GM18526 (cell line): Measurements from ENCODE around the gene SCML1.

Experiments used
- POLR2A ChIP-seq: IDR thresholded peaks from 3 replicates; pipeline ENCODE4 v1.6.1; 2011; ENCODE audit not compliant: insufficient read length; ENCODE audit errors: extremely low read depth

The SCML1 gene

DNA sequence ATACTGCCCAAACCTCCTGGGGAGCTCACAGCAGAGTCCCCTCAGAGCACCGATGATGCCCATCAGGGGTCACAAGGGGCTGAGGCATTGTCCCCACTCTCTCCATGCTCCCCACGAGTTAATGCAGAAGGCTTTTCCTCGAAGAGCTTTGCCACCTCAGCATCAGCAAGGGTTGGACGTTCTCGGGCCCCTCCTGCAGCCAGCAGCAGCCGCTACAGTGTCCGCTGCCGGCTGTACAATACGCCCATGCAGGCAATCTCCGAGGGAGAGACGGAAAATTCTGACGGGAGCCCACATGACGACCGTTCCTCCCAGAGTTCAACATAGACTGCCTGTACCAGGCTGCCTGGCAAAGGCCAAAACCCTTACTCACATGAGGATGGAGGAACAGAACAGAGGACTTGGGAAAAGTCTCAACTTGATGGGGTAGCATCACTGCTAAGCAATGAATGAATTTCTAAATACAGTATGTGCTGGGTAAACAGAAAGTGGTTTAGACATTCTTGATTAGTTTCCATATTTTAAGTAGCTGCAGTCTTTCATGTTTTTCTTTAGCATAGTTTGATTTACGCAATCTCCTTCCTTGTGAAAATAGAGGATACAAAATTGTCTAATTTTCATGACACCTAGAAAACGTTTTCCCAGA, 5.0 kb upstream of the SCML1 start:
- no peak for TF ChIP-seq POLR2A

DNA sequence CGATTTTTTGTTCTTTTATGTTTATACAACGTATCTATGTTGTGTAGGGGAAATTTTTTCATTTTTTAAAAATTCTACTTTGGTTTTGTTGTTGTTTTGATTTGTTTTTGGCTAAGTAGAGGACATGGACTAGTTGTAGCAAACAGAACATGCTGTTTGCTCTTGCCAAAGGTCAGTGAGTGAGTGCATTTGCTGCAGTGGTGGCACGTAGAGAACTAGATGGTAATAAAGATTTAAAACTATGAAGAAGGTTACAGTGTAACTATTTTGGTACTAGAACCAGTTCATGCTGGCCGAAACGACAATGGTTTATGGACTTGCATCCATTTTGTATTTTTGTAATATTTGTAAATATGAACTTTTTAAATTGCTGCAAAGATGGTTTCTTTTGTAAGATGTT, 1.9 kb upstream of the SCML1 start:
- TF ChIP-seq POLR2A, result no peak

DNA sequence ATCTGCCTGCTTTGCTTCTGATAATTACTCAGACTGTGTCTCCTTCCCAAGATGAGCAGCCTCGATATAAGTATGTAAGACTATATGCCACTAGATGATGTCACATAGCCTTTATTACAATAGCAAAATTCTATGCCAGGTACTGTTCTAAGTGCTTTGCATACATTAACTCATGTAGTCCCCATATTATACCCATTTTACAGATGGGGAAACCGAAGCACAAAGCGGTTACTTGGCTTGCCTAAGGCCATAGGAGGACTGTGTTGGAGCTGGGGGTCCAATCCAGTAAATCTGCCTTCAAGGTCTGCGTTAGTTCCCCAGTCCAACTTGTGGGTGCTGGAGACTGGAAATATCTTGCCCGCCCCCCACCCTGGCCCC, 826 bp upstream of the SCML1 start:
- TF ChIP-seq POLR2A, result no peak

DNA sequence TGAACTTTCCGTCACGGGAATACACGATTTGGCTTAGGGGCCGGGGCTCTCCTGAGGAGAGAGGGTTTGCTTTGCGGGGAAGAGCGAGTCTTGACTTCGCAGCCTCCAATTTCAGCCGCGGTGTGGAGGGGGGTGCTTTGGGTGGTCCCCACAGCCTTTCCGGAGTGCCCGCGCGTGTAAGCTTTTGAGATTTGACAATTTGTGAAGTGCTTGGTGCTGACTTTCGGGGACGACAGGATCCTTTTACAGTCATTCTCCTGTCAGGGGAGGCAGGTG, 355 bp downstream of the SCML1 start:
- TF ChIP-seq POLR2A, result no peak

DNA sequence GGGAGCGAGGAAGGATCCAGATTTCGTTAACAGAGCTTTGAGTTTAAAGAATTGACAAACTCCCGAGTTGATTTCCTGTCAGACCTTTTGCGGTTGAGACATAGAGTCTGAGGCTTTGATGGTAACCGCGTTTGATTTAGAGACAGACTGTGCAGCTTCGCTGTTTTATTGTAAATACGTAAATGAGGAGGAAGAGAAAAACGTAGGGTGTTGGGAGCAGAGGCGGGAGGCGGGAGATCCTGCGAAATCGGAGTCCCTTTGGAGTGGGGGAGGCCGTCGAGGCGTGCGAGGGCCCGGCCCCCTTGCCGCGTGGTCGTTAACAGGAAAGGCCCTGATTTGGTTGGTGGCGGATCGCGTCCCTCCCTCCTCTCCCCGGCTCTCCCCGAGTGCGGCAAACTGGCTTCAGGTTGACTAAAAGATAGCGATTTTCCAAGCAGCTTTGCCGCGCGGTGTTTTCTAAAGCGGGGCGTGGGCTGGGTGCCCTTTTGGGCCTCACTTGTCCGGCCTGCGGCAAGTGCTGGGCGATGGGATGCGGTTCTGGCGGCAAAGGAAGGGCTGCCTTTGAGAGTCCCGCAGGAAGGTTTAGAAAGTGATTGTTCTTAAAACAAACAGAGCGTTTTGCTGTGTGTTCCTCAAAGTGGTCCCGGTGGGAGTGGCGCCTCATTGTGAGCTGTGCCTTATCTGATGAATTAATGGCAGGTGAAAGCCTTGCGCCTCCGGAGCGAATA, 857 bp downstream of the SCML1 start:
- TF ChIP-seq POLR2A, result no peak

DNA sequence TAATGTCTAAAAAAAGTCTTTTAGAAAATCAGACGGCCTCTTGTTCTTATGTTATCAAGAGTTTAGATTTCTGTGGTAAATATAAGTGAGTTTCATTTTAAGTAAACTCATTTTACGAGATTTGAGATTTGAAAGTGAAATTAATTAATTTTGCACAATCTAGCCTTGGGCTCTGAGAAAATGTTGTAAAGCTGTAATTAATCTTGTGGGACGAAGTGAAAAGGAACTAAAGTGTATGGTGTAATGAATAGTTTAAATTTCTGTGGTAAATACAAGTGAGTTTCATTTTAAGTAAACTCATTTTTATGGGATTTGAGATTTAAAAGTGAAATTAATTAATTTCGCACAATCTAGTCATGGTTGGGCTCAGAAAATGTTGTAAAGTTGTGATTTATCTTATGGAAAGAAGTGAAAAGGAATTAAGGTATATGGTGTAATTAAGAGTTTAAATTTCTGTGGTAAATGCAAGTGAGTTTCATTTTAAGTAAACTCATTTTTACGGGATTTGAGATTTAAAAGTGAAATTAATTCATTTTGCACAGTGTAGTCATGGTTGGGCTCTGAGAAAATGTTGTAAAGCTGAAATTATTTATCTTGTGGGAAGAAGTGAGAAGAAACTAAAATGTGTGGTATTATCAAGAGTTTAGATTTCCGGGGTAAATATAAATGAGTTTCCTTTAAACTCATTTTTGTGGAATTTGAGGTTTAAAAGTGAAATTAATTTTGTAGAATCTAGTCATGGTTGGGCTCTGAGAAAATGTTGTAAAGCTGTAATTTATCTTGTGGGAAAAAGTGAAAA, 1.6 kb downstream of the SCML1 start:
- TF ChIP-seq POLR2A, result no peak

DNA sequence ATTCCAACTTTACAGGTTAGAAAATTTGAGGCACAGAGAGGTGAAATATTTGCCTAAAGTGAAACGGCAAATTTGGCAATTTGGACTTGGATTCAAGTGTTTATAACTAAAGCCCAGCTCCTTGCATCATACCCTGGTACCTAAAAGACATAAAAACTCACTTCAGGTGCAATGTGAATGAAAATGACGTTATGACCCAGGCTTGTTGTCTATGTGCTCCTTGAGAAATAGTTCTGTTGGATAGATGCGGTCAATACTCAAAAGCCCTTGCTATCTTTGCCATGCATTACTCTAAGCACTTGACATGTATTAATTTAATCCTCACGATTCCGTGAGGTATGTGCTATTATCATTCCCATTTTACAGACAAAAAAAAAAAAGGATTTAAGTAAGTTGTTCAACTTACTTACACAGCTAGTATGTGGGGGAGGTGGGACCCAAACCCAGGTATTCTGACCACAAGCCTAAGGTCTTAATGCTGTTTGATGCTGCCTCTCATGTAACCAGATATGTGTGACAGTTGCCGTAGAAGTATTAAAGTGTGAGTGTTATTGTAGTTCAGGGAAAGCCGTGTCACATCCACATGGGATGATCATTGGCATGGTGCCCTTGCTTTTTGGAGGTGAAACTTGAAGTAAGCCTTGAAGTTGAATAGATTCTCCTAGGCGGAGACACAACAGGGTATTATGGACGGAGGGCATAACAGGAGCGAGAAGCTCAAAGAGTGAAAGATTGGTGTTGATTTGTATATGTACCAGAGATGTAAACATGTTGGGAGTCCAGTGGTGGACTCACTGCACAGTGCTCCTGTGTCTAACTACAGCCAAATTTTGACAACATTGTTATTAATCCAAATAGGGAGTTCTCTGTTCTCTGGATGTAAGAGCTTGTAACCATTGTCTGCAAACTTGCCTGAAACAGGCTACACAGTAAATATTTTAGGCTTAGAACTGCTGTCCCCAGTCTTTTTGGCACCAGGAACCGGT, 3.1 kb downstream of the SCML1 start:
- no peak for TF ChIP-seq POLR2A

DNA sequence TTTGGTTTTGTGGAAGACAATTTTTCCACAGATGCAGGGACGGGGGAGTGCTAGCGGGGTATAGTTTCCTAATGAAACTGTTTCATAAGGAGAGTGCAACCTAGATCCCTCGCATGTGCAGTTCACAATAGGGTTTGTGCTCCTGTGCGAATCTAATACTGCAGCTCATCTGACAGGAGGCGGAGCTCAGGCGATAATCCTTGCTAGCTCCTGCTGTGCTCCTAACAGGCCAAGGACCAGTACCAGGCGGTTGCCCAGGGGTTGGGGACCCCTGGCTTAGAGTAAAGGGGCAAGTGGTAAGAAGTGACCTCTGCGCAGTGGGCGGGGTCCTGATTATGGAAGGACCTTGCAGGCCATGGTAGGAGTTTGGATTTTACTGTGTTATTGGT, 3.8 kb downstream of the SCML1 start:
- no peak for TF ChIP-seq POLR2A

DNA sequence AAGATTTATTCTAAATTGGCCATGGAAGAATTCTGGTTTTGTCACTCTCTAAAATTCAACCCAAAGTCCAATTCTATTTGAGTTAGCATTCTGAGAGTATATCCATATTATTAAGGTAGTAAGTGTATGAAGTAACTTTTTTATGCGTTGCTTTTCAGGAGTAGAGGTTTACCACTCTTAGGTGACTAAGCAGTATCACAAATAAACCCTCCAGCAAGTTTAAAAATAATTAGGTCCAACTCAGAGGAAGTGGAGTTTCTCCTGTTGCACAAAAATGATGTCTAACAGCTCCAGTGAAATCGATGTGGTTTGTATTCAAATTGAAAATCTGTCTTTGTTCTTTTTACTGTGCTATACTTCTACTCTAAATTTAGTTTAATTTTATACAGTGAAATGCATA, 6.6 kb downstream of the SCML1 start:
- no peak for TF ChIP-seq POLR2A

DNA sequence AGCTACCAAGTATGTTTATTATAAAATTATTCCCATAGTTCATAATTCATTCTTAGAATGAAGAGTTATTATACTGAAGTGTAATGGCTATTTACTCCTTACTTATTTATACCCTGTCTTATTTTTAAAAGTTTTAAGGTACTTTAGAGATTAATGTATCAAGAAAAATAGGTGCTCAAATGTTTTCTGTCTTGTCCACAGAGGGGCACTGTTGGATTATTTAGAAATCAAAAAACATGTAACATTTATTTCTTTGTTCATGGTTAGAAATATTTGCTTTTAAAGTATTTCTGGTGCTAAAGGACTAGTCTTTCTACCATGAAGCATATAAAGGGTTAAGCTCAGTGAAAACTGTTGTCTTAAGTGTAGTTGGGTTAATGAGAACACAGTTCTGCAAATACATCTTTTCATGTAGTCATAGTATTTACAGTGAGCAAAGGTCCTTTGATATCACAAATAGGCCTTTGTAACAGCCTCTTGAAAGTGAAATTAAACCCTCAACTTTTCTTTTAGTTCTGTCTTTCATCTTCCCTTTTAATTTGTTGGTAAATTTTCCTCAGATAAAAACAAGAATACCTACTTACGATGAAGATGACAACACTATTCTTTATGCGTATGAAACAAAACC, 7.7 kb downstream of the SCML1 start:
- no peak for TF ChIP-seq POLR2A

DNA sequence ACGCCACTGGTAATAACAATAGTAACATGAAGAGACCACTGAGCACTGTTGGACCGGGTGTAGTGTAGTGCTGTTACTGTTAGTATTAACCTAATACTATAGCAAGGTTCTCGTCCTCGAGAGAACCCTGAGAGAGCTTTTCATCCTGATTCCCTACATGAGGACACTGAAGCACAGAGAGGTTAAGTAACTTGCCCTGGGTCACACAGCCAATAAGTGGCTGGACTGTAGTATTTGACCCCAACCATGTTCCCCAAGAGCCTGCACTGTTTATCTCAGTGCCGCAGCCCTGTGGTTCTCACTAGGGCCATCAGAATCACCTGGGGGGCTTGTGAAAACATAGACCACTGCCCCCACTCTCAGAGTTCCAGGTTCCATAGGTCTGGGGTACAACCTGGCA, 10.4 kb downstream of the SCML1 start:
- TF ChIP-seq POLR2A, result no peak

DNA sequence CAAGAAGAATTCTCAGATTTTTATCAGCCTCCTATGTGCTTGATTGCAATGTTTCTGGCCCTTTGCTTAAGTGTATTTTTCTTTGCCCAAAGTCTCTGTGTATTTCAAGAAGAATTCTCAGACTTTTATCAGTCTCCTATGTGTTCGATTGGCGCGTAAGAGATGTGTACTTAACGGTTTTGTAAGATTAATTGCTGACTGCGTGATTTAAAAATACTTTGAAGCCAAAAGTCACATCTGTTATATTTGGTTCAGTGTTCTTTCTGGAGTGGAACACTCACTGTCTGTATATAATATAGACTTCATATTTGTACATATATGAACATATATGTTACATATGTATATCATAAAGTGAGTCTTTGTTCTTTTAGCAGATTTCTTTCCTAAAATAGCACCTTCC, 11.4 kb downstream of the SCML1 start:
- TF ChIP-seq POLR2A, result no peak

DNA sequence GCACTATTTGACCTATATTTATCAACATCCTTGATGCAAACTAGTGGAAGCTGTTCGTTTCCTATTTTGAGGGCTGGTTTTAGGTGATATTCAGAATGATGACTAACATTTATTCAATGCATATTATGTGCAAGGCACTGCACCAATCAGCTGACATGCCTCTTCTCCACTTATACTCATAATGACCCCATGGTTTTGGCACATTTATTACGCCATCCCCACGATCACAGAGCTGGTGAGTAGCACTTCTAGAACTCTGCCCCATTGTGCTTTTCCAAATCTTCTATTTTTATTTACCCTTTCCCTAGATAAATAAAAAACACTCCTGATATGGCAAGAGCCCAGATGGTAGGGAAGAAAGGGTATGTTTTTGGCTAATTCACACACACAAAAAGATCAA, 13.1 kb downstream of the SCML1 start:
- TF ChIP-seq POLR2A, result no peak

DNA sequence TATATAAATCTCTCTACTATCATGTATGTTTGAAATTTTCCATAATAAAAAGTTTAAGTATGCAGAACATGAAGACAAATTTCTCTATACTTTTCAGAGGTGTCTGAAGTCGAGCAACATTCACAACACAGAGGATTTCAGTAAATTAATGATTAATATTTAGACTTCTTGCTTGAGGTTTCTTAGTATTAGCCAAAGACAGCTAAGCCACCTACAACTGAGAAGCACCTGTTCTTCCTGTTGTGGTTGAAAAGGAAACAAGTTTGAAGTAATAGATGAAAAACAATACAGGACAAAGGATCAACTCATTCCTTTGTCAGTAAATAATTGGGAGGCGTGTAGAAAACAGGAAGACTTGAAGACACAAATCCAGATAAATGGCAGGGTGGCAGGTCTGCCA, 21.1 kb downstream of the SCML1 start:
- TF ChIP-seq POLR2A, result no peak

DNA sequence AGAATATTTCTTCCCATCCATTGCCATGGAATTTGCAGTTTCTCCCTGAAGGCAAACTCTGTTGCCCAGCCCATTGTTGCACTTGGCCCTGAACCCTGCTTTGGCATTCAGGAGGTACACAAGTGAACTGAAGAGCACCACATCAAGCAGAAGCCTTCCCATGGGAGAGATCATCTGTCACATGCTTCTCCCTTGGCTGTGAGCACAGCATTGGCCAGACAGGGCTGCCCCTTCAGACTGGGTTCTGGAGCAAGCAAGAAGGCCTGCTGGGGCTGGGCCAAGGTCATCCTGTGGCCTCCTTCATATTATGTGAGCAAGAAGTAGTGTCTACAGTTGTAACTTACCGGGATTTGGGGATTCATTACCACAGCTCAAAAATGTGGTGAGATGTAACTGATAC, 22.7 kb downstream of the SCML1 start:
- no peak for TF ChIP-seq POLR2A

DNA sequence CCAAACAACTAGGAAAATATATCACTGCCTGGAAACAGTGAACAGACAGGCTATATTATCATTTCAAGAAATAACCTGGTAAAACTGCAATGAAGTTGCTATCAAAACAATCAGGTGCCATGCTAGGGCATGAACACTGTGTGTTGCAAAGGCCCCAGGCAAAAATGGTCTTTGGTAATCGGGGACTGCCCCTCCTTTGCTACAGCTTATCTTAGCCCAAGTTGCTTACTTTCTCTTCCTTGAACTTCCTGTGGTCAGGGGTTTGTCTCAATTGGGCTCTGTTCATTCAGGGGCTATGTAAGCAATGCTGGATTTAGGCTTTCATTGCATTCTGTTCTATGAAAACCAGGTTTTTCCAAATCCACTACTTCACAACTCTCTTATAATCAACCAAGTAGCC, 30.4 kb downstream of the SCML1 start:
- no peak for TF ChIP-seq POLR2A

DNA sequence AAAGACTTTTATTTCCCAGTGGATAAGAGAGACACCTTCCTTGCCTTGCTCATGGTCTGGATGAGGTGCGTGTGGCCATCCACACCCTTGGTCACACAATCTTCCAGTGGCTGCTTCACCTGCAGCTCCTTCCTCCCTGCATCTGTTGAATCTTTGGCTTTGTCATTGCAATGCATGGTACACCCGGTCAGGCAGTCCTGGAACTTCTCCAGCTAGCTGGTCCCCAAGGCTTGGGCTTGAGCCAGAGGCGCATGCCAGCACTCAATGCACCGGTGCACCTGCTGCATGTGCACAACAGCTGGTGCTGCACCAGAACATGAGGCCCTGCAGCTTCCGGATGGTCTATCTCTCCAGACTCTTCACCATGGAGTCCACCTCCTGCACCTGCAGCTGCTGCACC, 31.7 kb downstream of the SCML1 start:
- no peak for TF ChIP-seq POLR2A
